HG02623 (cell line): Measurements from ENCODE around the gene ZNF688.
A peak's percentile ranks its signal among the peaks of the same experiment; 100 is the strongest.
"Not testable (repeated sequence)": the region's sequence is repeated elsewhere in the genome, so short reads cannot be mapped to it uniquely, and the experiment has no call there.

Experiments
- ATAC-seq: cut with Tn5 transposase; IDR thresholded peaks from one replicate; pipeline ENCODE4 v1.9.1; 2021; ENCODE audit warnings: moderate library complexity; ENCODE audit not compliant: unreplicated experiment

The ZNF688 gene

GRCh38 chr16:30535106-30535776, 36.3 kb downstream of the ZNF688 start:
- peak; percentile 15 for ATAC-seq

DNA sequence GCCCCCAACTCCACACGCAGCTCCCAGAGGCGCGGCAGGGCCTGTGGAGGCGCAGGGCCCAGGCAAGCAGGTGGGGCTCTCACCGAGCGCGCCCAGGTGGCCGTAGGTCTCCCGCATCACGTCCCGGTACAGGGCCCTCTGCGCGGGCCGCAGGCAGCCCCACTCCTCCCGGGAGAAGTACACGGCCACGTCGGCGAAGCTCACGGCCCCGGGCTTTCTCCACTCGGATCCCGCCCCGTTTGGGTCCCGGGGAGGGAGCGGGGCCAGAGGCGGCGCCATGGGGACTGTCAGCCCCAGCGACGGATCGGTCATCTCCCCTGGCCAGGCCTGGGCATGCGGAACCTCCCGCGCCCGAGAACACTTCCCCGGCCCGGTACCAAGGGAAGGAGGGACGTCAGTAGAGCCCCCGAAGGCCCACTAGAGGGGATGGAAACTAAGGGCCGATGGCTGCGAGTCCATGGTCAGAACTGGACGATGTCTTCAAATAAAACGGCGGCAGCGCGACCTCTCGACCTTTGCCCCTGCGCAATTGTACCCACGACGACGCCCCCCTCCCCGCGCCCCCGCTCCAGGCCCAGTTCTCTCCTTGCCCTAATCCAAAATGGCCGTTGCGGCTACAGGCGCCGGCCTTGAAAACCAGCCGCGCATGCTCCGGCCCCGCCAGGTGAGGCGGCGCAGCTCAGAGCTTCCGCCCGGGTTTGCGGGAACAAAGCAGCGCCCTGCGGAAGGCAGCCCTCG, 37.0 kb downstream of the ZNF688 start, which contains the start of gene ZNF747:
Gene ZNF747, minus strand, starts transcription at position 491 of the 738 bp plus-strand sequence. Its CDS starts 179 bp downstream, at position 312.
- peak; percentile 59 for ATAC-seq

DNA sequence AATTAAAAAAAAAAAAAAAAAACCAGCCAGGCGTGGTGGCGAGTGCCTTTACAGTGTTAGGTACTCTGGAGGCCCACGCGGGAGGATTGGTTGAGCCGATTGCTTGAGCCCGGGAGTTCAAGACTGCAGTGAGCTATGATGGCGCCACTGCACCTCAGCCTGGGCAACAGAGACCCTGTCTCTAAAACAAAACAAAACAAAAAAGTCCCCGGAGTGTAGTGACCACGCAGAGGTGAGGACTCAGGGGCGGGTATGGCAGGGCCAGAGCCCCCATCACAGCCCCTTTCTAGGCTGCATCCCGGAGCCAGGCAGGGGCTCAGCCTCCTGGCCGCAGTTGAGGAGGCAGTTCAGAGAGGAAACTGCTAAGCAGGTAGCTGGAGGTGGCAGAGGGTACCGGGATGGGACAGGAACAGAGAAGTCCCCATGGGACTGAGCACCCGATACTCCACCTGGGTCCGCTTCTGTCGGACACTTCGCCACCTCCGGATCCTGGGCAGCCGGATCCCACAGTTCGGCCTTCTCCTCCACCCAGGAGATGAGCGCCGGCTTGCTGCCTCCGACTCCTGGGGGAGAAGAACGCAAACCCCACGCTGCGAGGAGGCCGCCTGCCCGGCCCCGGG, 37.7 kb downstream of the ZNF688 start:
- ATAC-seq, result peak; percentile 15

GRCh38 chr16:30533146-30533522, 38.4 kb downstream of the ZNF688 start:
- no peak for ATAC-seq

GRCh38 chr16:30532285-30533145, 39.0 kb downstream of the ZNF688 start:
- ATAC-seq, result no peak

DNA sequence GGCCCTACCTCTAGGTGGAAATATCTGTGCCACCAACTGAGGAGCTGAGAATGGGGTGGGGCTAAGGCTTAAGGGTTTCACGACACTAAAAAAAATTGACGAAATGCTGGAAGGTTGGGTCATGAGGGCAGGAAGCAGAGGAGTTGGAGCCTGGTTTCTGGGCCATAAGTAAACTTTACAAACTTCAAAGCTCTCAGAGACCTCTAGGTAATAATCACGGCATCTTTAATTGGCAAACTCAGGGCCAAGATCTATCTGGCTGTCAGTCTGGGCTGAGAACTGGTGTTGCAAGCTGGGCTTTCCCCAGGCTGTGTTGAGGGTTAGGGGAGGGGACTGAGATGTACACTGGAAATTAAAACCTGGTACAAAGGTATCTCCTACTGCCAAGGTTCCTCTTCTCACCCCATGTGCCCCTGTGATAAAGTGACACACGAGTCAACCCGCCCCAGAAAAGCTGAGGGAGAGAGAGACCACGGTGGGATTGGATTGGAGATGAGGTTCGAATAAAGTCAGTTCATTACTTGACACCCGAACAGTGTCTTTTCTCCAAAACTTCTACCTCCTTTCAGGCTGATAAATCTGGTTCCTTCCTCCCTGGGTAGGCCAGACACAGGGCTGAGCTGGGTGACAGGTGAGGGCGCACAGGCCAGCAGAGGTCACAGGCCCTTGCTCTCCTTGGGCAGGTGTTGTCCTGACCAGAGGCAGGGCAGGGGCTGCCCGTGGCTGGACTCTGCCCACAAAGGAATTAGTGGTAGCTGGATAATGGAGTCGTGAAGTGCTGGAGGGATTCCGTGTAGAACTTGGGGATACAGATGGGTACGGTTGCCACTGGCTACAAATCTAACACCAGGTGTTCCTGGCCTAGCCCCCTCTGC, 41.1 kb downstream of the ZNF688 start:
- ATAC-seq, result no peak

DNA sequence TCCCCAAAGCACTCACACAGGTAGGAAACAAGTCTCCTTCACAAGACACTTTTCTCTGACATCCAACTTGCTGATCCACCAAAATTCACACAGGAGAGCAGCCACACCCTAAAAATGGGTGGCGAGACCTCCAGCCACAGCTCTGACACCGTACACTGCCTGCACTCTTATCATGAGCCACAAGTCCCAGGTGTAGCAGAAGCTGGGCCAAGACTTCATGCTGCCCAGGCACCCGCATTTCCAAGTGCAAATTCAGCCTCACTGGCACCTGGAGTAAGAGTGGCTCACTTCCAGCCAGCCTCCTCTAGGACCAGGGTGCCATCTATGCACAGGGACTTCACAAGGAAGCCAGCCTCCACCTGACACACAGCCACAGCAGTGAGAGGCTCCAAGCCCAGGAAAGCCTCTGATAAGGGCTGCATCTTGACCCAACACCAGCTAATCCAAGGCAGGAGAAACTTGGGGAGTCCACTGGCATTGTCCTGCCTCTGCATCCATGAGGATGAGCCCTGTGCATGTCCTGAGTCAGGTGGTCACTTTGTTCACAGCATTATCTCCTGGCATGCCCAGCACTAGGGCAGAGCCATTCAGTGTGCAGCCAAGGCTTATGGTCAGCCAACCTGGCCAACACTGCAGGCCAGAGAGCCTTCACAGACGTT, 42.6 kb downstream of the ZNF688 start:
- no peak for ATAC-seq

DNA sequence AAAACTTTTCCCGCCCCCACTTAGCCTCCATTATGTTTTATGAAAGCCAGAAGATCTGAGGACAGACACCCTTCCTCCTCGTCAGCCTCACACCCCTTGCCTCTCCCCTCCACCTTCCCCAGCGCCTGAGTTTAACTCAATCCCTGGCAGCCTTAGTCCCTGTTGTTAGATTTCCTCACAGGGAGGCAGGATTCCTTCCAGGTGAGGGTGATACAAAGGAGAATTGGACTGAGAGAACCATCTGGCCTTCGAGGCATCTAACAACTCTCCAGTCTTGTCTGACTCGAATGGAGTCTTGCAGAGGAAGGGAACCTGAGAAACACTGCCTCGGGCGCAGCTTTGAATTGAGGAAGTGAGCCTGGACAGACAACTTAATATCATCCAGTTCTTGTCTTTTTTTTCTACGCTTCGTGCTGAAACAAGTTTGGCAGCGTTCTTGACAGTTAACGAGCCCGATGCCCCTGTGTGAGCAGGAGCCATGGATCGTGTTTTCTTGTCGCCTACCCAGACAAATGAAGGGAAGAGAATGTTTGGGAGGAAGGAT, 43.8 kb downstream of the ZNF688 start:
- ATAC-seq, result no peak

GRCh38 chr16:30526823-30527634, 44.5 kb downstream of the ZNF688 start:
- ATAC-seq, result peak; percentile 75

DNA sequence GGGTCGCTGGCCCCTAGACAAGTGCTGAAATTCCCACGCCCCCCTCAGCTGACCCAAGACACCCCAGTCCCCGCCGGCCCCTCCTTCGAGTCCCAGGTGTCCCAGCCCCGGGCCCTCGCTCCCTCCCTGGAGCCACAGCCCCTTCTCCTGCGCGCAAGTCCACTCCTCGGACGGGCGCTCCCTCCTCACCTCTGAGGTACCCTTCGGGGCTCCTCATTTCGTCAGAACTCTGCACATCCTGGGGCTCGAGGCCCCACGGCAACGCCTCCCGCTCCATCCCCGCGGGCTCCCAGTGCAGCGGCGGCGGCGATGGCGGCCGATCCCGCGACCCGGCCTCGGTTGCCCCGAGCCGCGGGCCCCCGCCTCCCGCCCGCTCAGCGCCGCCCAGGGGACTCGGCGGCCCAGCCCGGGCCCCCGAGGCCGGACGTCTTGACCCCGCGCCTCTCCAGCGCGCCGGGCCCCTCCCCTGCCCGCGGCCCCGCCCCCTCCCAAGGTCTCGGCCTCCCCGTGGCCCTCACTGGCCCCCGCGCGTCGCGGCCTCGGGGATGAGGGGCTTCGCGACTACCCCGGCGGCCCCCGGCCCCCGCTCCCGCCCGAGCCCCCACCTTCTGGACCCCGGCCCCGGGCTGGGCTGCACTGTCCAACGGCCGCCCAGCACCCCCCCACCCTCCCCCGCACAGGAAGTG, 45.2 kb downstream of the ZNF688 start, which contains the start of gene ZNF768:
Gene ZNF768, minus strand, starts transcription at position 430 of the 686 bp plus-strand sequence. Its CDS starts 153 bp downstream, at position 277.
- peak; percentile 23 for ATAC-seq

DNA sequence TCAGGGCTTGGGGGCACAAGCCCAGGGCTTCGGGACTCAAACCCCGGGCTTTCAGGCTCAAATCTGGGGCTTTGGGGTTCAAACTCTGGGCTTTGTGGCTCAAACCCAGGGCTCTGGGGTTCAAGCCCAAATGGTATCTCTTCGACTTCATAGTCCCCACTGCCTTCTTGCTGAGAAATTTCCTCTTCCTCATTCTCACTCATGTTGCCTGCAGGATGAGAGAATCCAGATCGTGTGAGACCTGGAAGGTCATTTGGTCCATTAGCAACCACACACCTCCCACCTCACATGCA, 45.7 kb downstream of the ZNF688 start:
- no peak for ATAC-seq

GRCh38 chr16:30524575-30525568, 46.6 kb downstream of the ZNF688 start:
- no peak for ATAC-seq

DNA sequence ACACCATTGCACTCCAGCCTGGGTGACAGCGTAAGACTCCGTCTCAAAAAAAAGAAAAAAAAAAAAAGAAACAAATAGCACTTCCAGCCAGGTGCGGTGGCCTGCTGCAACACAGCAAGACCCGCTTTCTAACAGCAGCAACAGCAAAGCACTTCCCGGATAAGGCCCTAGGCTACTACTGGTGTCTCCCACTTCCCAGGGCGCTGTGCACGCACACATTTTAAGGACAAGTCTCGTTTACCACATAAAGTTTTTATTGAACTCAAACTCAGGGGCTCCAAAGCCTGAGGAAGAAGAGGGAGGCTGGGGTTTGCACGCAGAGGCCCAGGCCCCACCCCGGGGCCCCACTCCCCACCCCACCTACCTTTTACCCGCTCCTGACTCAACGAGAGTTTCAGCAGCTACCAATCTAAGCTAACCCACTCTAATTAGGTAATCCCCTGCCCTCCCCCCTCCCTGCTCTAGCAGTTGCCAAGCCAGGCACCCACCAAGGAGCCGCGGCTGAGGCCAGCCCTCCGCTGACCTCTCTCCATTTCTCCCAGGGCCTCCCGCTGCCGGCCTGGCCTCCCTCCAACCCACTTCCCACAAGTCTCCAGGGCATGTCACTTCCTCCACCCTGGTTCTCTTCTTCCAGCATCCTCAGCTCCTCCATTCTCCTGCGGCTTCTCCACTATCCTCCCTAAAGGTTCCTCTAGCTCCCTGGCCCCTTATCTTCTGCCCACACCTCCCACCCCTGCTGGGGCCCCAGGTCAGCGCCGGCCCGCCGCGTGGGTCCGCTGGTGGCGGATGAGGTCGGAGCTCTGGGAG, 47.5 kb downstream of the ZNF688 start:
- ATAC-seq, result no peak

DNA sequence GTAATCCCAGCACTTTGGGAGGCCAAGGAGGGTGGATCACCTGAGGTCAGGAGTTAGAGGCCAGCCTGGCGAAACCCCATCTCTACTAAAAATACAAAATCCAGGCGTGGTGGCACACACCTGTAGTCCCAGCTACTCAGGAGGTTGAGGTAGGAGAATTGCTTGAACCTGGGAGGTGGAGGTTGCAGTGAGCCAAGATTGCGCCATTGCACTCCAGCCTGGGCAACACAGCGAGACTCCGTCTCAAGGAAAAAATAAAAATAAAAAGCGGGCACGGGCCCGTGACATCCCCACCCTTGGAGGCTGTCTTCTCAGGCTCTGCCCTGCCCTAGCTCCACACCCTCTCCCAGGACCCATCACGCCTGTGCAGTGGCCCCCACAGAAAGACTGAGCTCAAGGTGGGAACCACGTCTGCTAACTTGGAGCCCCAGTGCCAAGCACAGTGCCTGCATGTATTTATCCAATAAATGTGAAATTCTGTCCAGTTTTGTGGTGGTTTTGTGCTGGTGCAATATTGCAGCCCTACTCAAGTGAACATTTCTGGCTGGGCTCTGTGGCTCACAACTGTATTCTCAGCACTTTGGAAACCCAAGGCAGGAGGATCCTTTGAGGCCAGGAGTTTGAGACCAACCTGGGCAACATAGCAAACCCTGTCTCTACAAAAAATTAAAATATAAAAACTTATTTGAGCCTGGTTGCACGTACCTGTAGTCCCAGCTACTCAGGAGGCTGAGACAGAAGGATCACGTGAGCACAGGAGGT, 48.6 kb downstream of the ZNF688 start:
- ATAC-seq, result not testable (repeated sequence)
